Spleen (tissue), 7 donors: ENCODE results near the gene KIF26B.

Source experiments
- POLR2A ChIP-seq, 3 donors: fragments of 450-650 bp; IDR thresholded peaks; one replicate each; pipeline ENCODE4 v1.5.1; 2017; ENCODE audit warnings: antibody characterized with exemption in 3 of 3, mild to moderate bottlenecking in 1 of 3
- POLR2AphosphoS5 ChIP-seq, 3 donors: sonication (generic); formaldehyde crosslinking; IDR thresholded peaks; one replicate each; pipeline ENCODE4 v1.5.1; 2017; ENCODE audit warnings: antibody characterized with exemption in 3 of 3
- TF ChIP-seq, protein P1 (sequence below), 11 experiments: fragments of 200-600 bp in 7 of 11; fragments of 450-650 bp in 4 of 11; sonication (generic) in 4 of 11; IDR thresholded peaks in 8 of 11; conservative IDR thresholded peaks in 3 of 11; 1 replicate in 7 of 11; 2 replicates in 4 of 11; pipeline versions ENCODE4 v1.4.0 to v1.8.0; 2016 to 2021; ENCODE audit warnings: antibody characterized with exemption in 11 of 11, inconsistent platforms in 4 of 11, mild to moderate bottlenecking in 1 of 11
- donor health status: DM: no; HTN: no; CAD: no; lungs with moderate emphysema.
- donor health status: DM: no; HTN: no; CAD: no.
- donor health status: DM: no; HTN: no; CAD: no.

DNA sequence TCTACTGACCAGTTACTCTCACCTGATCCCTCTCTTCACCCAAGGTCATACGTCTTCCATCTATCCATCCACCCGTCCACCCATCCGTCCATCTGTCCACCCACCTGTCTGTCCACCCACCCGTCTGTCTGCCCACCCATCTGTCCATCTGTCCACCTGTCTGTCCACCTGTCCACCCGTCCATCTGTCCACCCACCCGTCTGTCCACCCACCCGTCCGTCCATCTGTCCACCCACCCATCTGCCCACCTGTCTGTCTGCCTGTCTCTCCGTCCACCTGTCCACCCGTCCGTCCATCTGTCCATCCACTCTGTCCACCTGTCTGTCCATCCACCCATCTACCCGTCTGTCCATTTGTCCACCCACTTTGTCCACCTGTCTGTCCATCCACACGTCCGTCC is 11.8 kb upstream of the KIF26B start:
- TF ChIP-seq, protein P1, sequence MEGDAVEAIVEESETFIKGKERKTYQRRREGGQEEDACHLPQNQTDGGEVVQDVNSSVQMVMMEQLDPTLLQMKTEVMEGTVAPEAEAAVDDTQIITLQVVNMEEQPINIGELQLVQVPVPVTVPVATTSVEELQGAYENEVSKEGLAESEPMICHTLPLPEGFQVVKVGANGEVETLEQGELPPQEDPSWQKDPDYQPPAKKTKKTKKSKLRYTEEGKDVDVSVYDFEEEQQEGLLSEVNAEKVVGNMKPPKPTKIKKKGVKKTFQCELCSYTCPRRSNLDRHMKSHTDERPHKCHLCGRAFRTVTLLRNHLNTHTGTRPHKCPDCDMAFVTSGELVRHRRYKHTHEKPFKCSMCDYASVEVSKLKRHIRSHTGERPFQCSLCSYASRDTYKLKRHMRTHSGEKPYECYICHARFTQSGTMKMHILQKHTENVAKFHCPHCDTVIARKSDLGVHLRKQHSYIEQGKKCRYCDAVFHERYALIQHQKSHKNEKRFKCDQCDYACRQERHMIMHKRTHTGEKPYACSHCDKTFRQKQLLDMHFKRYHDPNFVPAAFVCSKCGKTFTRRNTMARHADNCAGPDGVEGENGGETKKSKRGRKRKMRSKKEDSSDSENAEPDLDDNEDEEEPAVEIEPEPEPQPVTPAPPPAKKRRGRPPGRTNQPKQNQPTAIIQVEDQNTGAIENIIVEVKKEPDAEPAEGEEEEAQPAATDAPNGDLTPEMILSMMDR (IDR thresholded peaks at IDR 0.05 in 8 of 11, conservative IDR thresholded peaks at IDR 0.05 in 3 of 11): no peak
- TF ChIP-seq POLR2A (IDR thresholded peaks at IDR 0.05) (no peak), POLR2AphosphoS5 (IDR thresholded peaks at IDR 0.05) (no peak)
